HUDEP-2 (cell line): Measurements from ENCODE around the gene NRM.
"Not testable (repeated sequence)": the region's sequence is repeated elsewhere in the genome, so short reads cannot be mapped to it uniquely, and the experiment has no call there.

Experiments used
- DNase-seq, 76 experiments: peaks; one replicate each; lab custom pipeline; 2025; ENCODE audit not compliant: unreplicated experiment in 76 of 76; lab: John Stamatoyannopoulos, UW

Gene NRM

GRCh38 chr6:30690403-30691207, at the start of gene NRM:
Gene NRM, minus strand, starts transcription at chr6:30690984. Its CDS starts 10 bp downstream, at chr6:30690974.
- DNase-seq = peak in 70 of 76 experiments; percentile 25 to 97 (median 74)

GRCh38 chr6:30740540-30740870, 49.7 kb upstream of the NRM start:
- DNase-seq = no peak

GRCh38 chr6:30738532-30738931, 47.7 kb upstream of the NRM start:
- no peak for DNase-seq

- DNase-seq = no peak
Measured at GRCh38 chr6:30735668-30736314, 45.0 kb upstream of the NRM start.

GRCh38 chr6:30732237-30732943, 41.6 kb upstream of the NRM start:
- no peak for DNase-seq

- peak in 33 of 76 experiments; percentile 18 to 77 (median 36) for DNase-seq
Measured at GRCh38 chr6:30730601-30731435, 40.0 kb upstream of the NRM start.

- DNase-seq = no peak
Measured at GRCh38 chr6:30727920-30728553, 37.3 kb upstream of the NRM start.

GRCh38 chr6:30726506-30727413, 36.0 kb upstream of the NRM start:
- no peak for DNase-seq

GRCh38 chr6:30725713-30726505, 35.1 kb upstream of the NRM start:
- peak in 20 of 76 experiments; percentile 12 to 62 (median 34) for DNase-seq

GRCh38 chr6:30724906-30725667, 34.3 kb upstream of the NRM start:
- peak in 2 of 76 experiments; percentile 5 to 8 for DNase-seq

- DNase-seq = not testable (repeated sequence)
Measured at GRCh38 chr6:30723843-30724741, 33.3 kb upstream of the NRM start.

GRCh38 chr6:30723159-30723842, 32.5 kb upstream of the NRM start:
- DNase-seq = not testable (repeated sequence)

- peak in 72 of 76 experiments; percentile 20 to 96 (median 73) for DNase-seq
Measured at GRCh38 chr6:30722280-30723112, 31.7 kb upstream of the NRM start.

- DNase-seq = peak in 3 of 76 experiments; percentile 29 to 39 (median 38)
Measured at GRCh38 chr6:30722025-30722279, 31.2 kb upstream of the NRM start.
